BE2C (cell line): ENCODE results near the gene DRD4.

Experiments
- DNase-seq: peaks from one replicate; pipeline ENCODE4 v3.0.0-alpha.2; 2020
- H3K27me3 ChIP-seq: fragments of 250-450 bp; sonication (Bioruptor Pico); 2 replicates; pipeline ENCODE4 v1.5.1; 2020; ENCODE audit warnings: mild to moderate bottlenecking
- H3K36me3 ChIP-seq: fragments of 250-450 bp; sonication (Bioruptor Pico); 2 replicates; pipeline ENCODE4 v1.5.1; 2020; ENCODE audit warnings: mild to moderate bottlenecking
- H3K4me1 ChIP-seq: fragments of 250-450 bp; sonication (Bioruptor Pico); 2 replicates; pipeline ENCODE4 v1.5.1; 2020
- H3K4me3 ChIP-seq: 2 replicates; pipeline ENCODE4 v1.5.1; 2011; ENCODE audit warnings: low read depth, low read length
- H3K9me3 ChIP-seq: fragments of 250-450 bp; sonication (Bioruptor Pico); 2 replicates; pipeline ENCODE4 v1.5.1; 2020
- CTCF ChIP-seq: IDR thresholded peaks from 2 replicates; pipeline ENCODE4 v1.5.1; 2012; ENCODE audit warnings: mild to moderate bottlenecking, low read depth, low read length

The DRD4 gene

GRCh38 chr11:628056-628455 lies 9.0 kb upstream of the DRD4 start:
- Histone ChIP-seq H3K36me3 (no peaks in the 10 kb centered on the region), H3K4me3 (no peak overlapping the region), H3K27me3 (no peaks in the 10 kb centered on the region), H3K9me3 (no peaks in the 10 kb centered on the region), H3K4me1 (no peaks in the 10 kb centered on the region)
- TF ChIP-seq CTCF: no peak
- DNase-seq: no peak

- DNase-seq: no peak
- H3K27me3 ChIP-seq: no peaks in the 10 kb centered on the region
- H3K9me3 ChIP-seq: no peaks in the 10 kb centered on the region
- H3K36me3 ChIP-seq: no peaks in the 10 kb centered on the region
- TF ChIP-seq CTCF: no peak
- H3K4me1 ChIP-seq: no peaks in the 10 kb centered on the region
- H3K4me3 ChIP-seq: no peak overlapping the region
Observed at GRCh38 chr11:629237-629583, 7.9 kb upstream of the DRD4 start.

- DNase-seq: no peak
- H3K4me1 ChIP-seq: no peaks in the 10 kb centered on the region
Observed at GRCh38 chr11:630871-631270, 6.2 kb upstream of the DRD4 start.

GRCh38 chr11:635945-636510 lies 1.0 kb upstream of the DRD4 start:
- peaks cover 5% of the 10 kb centered on the region; the same call in 1 of the 2 replicates for H3K27me3 ChIP-seq
- no peak for TF ChIP-seq CTCF
- H3K36me3 ChIP-seq: no peaks in the 10 kb centered on the region
- H3K4me1 ChIP-seq: no peaks in the 10 kb centered on the region
- H3K4me3 ChIP-seq: no peak overlapping the region
- no peak for DNase-seq
- no peaks in the 10 kb centered on the region for H3K9me3 ChIP-seq

More at GRCh38 chr11:630871-631270, 6.2 kb upstream of the DRD4 start:
- no peaks in the 10 kb centered on the region for H3K27me3 ChIP-seq
- H3K9me3 ChIP-seq: no peaks in the 10 kb centered on the region
- no peak overlapping the region for H3K4me3 ChIP-seq
- no peaks in the 10 kb centered on the region for H3K36me3 ChIP-seq
- no peak for TF ChIP-seq CTCF

- peaks cover 5% of the 10 kb centered on the region; the same call in 1 of the 2 replicates for H3K27me3 ChIP-seq
Observed at GRCh38 chr11:637333-637592, 194 bp downstream of the DRD4 start.

More at GRCh38 chr11:637333-637592, 194 bp downstream of the DRD4 start:
- no peak for DNase-seq
- H3K4me1 ChIP-seq: no peaks in the 10 kb centered on the region
- no peaks in the 10 kb centered on the region for H3K36me3 ChIP-seq
- H3K4me3 ChIP-seq: no peak overlapping the region
- no peaks in the 10 kb centered on the region for H3K9me3 ChIP-seq
- no peak for TF ChIP-seq CTCF
